SU-DHL-6 (cell line): ENCODE measurements around the gene LIPA.

ENCODE experiments used
- H2AFZ ChIP-seq: fragments of 200-600 bp; sonication (generic); 2 replicates; pipeline ENCODE4 v1.6.1; 2014; ENCODE audit warnings: low read depth, mild to moderate bottlenecking, moderate library complexity, mixed read lengths, antibody characterized with exemption, low read length; ENCODE audit not compliant: severe bottlenecking
- H3F3A ChIP-seq: fragments of 200-600 bp; shearing (Covaris generic); 2 replicates; pipeline ENCODE4 v1.6.0; 2016; ENCODE audit warnings: antibody characterized with exemption, mild to moderate bottlenecking; ENCODE audit not compliant: insufficient read depth
- H3K27ac ChIP-seq: fragments of 200-600 bp; sonication (generic); 2 replicates; pipeline ENCODE4 v1.5.1; 2016; ENCODE audit warnings: low read depth, mild to moderate bottlenecking, low read length, moderate library complexity, mixed read lengths
- H3K27me3 ChIP-seq: fragments of 200-600 bp; sonication (generic), shearing (Covaris generic); 2 replicates; pipeline ENCODE4 v1.6.0; 2014; ENCODE audit warnings: mild to moderate bottlenecking, low read length
- H3K36me3 ChIP-seq: fragments of 200-600 bp; sonication (generic); 2 replicates; pipeline ENCODE4 v1.6.1; 2014; ENCODE audit warnings: mild to moderate bottlenecking, low read length, mixed read lengths
- H3K4me2 ChIP-seq: fragments of 300-600, 200-600 bp; shearing (Covaris generic), sonication (generic); 2 replicates; pipeline ENCODE4 v1.6.0; 2014; ENCODE audit warnings: low read length, low read depth, mild to moderate bottlenecking; ENCODE audit not compliant: poor library complexity, severe bottlenecking
- H3K4me3 ChIP-seq: fragments of 200-600 bp; sonication (generic); 2 replicates; pipeline ENCODE4 v1.5.1; 2014; ENCODE audit warnings: antibody characterized with exemption, low read length, mild to moderate bottlenecking, mixed read lengths; ENCODE audit not compliant: insufficient read depth, poor library complexity, severe bottlenecking
- H3K79me2 ChIP-seq: fragments of 200-600 bp; sonication (generic); 2 replicates; pipeline ENCODE4 v1.6.1; 2014; ENCODE audit warnings: mild to moderate bottlenecking, low read length, moderate library complexity; ENCODE audit not compliant: insufficient read depth
- H3K9ac ChIP-seq: fragments of 200-600 bp; sonication (generic); 2 replicates; pipeline ENCODE4 v1.7.0; 2014; ENCODE audit warnings: mild to moderate bottlenecking, low read length
- H3K9me2 ChIP-seq: fragments of 200-600 bp; sonication (generic); replicated peaks from 2 replicates; pipeline ENCODE4 v1.6.1; 2014; ENCODE audit warnings: low read length; ENCODE audit not compliant: insufficient read depth
- H3K9me3 ChIP-seq: fragments of 200-600 bp; sonication (generic); 2 replicates; pipeline ENCODE4 v1.6.1; 2014; ENCODE audit warnings: low read length, mixed read lengths; ENCODE audit not compliant: insufficient read depth
- H4K20me1 ChIP-seq: fragments of 200-600 bp; sonication (generic); 2 replicates; pipeline ENCODE4 v1.6.1; 2014; ENCODE audit warnings: low read depth, mild to moderate bottlenecking, antibody characterized with exemption, low read length, moderate library complexity, mixed read lengths
- CTCF ChIP-seq: fragments of 200-600 bp; sonication (generic); IDR thresholded peaks from one replicate; pipeline ENCODE4 v1.5.1; 2017; ENCODE audit warnings: antibody characterized with exemption, mild to moderate bottlenecking, low read length, moderate library complexity; ENCODE audit not compliant: insufficient read depth, poor library complexity, severe bottlenecking
- EZH2phosphoT487 ChIP-seq: fragments of 200-600 bp; sonication (generic), shearing (Covaris generic); conservative IDR thresholded peaks from 2 replicates; pipeline ENCODE4 v1.6.1; 2018; ENCODE audit warnings: mild to moderate bottlenecking, antibody characterized with exemption, low read length, moderate library complexity, mixed read lengths

Gene LIPA

GRCh38 chr10:89275383-89275782 is 23.8 kb upstream of the LIPA start:
- no peak overlapping the region for H3K4me2 ChIP-seq
- no peak overlapping the region for H3K4me3 ChIP-seq
- H4K20me1 ChIP-seq, result no peaks in the 10 kb centered on the region
- H3F3A ChIP-seq, result no peaks in the 10 kb centered on the region
- H2AFZ ChIP-seq, result no peak overlapping the region
- no peaks in the 10 kb centered on the region for H3K9me2 ChIP-seq
- H3K36me3 ChIP-seq, result no peaks in the 10 kb centered on the region
- H3K9ac ChIP-seq, result no peak overlapping the region
- no peaks in the 10 kb centered on the region for H3K9me3 ChIP-seq
- no peak overlapping the region for H3K27ac ChIP-seq
- no peak for TF ChIP-seq EZH2phosphoT487
- no peak for TF ChIP-seq CTCF
- H3K79me2 ChIP-seq, result no peaks in the 10 kb centered on the region
- no peaks in the 10 kb centered on the region for H3K27me3 ChIP-seq

GRCh38 chr10:89274928-89275327 is 23.4 kb upstream of the LIPA start:
- no peak overlapping the region for H3K9ac ChIP-seq
- no peak overlapping the region for H3K4me2 ChIP-seq
- H3K27ac ChIP-seq, result no peak overlapping the region
- no peaks in the 10 kb centered on the region for H3F3A ChIP-seq
- H3K4me3 ChIP-seq, result no peak overlapping the region
- H3K27me3 ChIP-seq, result no peaks in the 10 kb centered on the region
- H3K9me2 ChIP-seq, result no peaks in the 10 kb centered on the region
- no peaks in the 10 kb centered on the region for H3K79me2 ChIP-seq
- H3K9me3 ChIP-seq, result no peaks in the 10 kb centered on the region
- no peaks in the 10 kb centered on the region for H4K20me1 ChIP-seq
- no peak overlapping the region for H2AFZ ChIP-seq
- H3K36me3 ChIP-seq, result no peaks in the 10 kb centered on the region
- TF ChIP-seq EZH2phosphoT487 (no peak), CTCF (no peak)

DNA sequence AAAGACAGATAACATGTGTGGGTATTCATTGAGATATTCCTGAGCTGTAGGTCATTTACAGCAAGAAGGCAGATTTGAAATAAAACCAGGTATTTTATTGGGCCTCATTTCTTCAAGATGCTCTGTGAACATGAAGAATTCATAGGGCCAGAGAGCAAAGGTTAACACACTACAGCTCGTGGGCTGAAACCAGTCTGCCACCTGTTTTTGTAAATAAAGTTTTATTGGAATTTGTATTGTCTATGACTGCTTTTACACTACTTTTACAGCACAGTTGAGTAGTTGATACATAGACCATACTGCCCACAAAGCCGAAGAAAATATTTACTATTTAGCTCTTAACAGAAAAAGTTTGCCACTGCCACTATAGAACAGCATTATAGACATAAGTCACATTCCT is 22.1 kb upstream of the LIPA start:
- Histone ChIP-seq H3F3A (no peaks in the 10 kb centered on the region), H2AFZ (no peak overlapping the region), H3K27ac (no peak overlapping the region), H3K9ac (no peak overlapping the region), H4K20me1 (no peaks in the 10 kb centered on the region), H3K9me2 (no peaks in the 10 kb centered on the region), H3K36me3 (no peaks in the 10 kb centered on the region), H3K4me2 (no peak overlapping the region), H3K79me2 (no peaks in the 10 kb centered on the region), H3K4me3 (no peak overlapping the region), H3K9me3 (no peaks in the 10 kb centered on the region), H3K27me3 (no peaks in the 10 kb centered on the region)
- TF ChIP-seq CTCF, result no peak
- TF ChIP-seq EZH2phosphoT487, result no peak

GRCh38 chr10:89271532-89271931 is 20.0 kb upstream of the LIPA start:
- Histone ChIP-seq H4K20me1 (no peaks in the 10 kb centered on the region), H3K9me2 (no peaks in the 10 kb centered on the region), H3K36me3 (no peaks in the 10 kb centered on the region), H3K79me2 (no peaks in the 10 kb centered on the region), H3K4me3 (no peak overlapping the region), H3K27me3 (no peaks in the 10 kb centered on the region), H2AFZ (no peak overlapping the region), H3K4me2 (no peak overlapping the region), H3K9ac (no peak overlapping the region), H3F3A (no peaks in the 10 kb centered on the region), H3K9me3 (no peaks in the 10 kb centered on the region), H3K27ac (no peak overlapping the region)
- TF ChIP-seq EZH2phosphoT487, result no peak
- no peak for TF ChIP-seq CTCF
